COLO668 (cell line): Measurements from ENCODE around the gene TMEM19.

ENCODE experiments used
- DNase-seq: peaks from one replicate; lab custom pipeline; 2025; ENCODE audit not compliant: unreplicated experiment; lab: John Stamatoyannopoulos, UW

The TMEM19 gene

GRCh38 chr12:71710276-71711125 lies 24.6 kb downstream of the TMEM19 start:
- no peak for DNase-seq

- no peak for DNase-seq
These were observed 32.7 kb downstream of the TMEM19 start for GRCh38 chr12:71718611-71719010.

DNA sequence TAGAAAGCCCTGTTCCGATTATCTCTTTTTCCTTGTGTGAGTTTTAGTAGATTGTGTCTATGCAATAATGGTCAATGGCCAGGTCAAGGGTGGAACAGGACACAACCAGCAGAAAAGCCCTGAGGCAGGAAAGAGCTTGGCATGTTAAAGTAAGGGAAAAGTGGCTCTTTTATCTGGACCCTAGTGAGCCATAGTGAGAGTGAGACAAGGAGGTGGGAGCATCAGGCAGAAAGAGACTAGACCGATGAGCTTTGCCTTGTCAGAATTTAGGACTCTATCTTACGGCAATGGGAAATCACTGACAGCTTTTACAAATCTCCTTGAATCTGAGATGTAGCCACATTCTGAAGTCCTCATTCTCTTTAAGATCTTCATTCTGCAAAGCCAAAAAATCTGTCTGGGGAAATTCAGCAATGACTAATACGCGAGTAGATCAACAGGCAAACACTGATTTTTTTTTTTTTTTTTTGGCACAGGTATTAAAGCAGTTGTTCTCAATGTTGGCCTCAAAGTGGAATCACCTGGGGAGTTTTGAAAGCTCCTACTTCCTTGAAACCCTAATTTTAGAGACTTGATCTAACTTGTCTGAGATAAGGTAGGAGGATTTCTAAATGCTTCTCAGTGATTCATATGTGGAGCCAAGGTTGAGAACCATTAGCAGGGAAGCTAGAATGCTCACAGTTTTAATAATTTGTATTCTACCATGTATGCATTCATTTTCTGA lies 33.9 kb downstream of the TMEM19 start:
- no peak for DNase-seq

- DNase-seq: no peak
These were observed 36.1 kb downstream of the TMEM19 start for GRCh38 chr12:71721783-71722505.

- no peak for DNase-seq
These were observed 39.1 kb downstream of the TMEM19 start for GRCh38 chr12:71725011-71725410.

DNA sequence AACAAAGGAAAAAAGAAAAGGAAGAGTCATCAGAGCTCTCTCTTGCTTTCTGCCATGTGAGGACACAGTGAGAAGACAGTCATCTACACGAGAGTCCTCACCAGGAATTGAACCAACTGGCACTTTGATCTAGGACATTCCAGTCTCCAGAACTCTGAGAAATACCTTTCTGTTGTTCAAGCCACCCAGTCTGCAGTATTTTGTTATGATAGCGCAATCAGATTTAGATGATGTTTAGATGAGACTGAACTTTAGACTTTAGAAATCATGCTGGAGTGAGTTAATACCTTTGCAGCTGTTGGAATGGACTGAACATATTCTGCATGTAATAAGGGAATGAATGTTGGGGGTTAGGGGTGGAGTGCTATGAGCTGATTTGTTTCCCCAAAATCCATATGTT lies 40.7 kb downstream of the TMEM19 start:
- no peak for DNase-seq

DNA sequence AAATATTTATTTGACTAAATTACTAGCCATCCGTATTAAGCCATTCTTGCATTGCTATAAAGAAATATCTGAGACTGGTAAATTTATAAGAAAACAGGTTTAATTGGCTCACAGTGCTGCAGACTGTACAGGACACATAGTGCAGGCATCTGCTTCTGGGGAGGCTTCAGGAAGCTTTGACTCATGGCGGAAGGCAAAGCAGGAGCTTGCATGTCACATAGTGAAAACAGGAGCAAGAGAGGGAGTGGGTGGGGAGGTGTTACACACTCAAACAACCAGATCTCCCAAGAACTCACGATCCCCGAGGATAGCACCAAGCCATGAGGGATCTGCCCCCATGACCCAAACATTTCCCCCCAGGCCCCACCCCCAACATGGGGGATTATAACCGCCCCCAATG lies 42.1 kb downstream of the TMEM19 start:
- DNase-seq: no peak

GRCh38 chr12:71730936-71731335 lies 45.1 kb downstream of the TMEM19 start:
- DNase-seq: no peak

- DNase-seq: no peak
These were observed 45.8 kb downstream of the TMEM19 start for GRCh38 chr12:71731439-71732356.

DNA sequence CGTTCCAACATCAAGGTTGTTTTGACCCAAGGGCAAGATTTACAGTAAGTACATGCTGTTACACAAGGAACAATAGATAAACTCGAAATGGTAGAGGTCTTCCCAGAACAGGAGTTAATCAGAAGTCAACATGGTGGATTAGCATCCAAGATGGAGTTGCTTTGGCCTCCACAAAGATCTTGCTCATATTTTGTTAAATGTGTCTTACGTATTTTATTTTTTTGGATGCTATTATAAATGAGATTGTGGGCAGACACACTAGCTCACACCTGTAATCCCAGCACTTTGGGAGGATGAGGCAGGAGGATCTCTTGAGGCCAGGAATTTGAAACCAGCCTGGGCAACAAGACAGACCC lies 46.5 kb downstream of the TMEM19 start:
- no peak for DNase-seq

- no peak for DNase-seq
These were observed 51.3 kb downstream of the TMEM19 start for GRCh38 chr12:71737197-71737596.

GRCh38 chr12:71742998-71743397 lies 57.1 kb downstream of the TMEM19 start:
- no peak for DNase-seq

DNA sequence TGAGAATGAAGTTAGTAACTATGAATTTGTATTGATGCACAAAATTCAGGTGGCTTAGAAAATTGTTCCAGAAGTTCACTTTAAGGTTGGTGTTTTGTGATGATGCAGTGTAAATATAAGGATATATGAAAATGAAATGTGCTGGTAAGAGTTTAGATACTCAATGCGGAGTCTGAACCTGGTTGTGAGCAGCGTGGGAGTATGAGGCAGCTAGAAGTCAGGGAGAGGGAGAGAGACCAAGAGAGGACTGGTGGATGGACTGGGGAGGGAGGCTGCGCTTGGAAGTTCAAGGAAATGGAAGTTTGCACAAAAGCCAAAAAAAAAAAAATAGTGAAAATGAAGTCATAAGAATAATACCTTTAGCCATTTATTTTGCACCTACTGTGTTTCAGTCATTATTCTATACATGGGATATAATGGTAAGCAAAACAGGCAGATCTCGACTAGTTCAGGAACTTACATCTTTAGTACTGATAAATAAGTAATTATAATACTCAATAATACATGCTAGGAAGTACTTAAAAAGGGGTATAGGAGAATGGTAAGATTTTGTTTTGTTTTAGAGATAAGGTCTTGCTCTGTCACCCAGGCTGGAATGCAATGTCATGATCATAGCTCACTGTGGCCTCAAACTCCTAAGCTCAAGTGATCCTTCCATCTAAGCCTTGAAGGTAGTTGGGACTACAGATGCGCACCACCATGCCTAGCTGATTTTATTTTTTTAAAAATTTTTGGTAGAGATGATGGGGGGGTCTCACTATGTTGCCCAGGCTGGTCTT lies 58.8 kb downstream of the TMEM19 start:
- no peak for DNase-seq

- peak; percentile 45 for DNase-seq
These were observed 61.2 kb downstream of the TMEM19 start for GRCh38 chr12:71746974-71747611.

- no peak for DNase-seq
These were observed 62.4 kb downstream of the TMEM19 start for GRCh38 chr12:71748081-71748850.

- DNase-seq: no peak
These were observed 63.8 kb downstream of the TMEM19 start for GRCh38 chr12:71749666-71750065.

GRCh38 chr12:71752891-71753290 lies 67.0 kb downstream of the TMEM19 start:
- no peak for DNase-seq
